H1 (cell line): ENCODE measurements around the gene POTEM. TPM values are rescaled to one million over a fixed set of nuclear protein-coding genes. Genes with fewer than 3 reads are reported as not detected.
"Not testable (repeated sequence)": the region's sequence is repeated elsewhere in the genome, so short reads cannot be mapped to it uniquely, and the experiment has no call there.

Experiments
- CTCF ChIA-PET: fragments of 300-600 bp; sonication (Branson Sonifier 250); formaldehyde crosslinking; loops from one replicate; lab custom pipeline; 2021; ENCODE audit not compliant: partially characterized antibody; lab: Charles Lee
- POLR2A ChIA-PET: fragments of 300-600 bp; sonication (Branson Sonifier 250); formaldehyde crosslinking; loops from one replicate; lab custom pipeline; 2021; ENCODE audit warnings: inconsistent platforms; ENCODE audit not compliant: partially characterized antibody; lab: Charles Lee
- DNase-seq, 2 experiments: peaks; one replicate each; pipeline versions ENCODE4 v3.0.0 to v3.0.0-alpha.2; 2010 to 2022; ENCODE audit warnings: low spot score in 2 of 2, low read depth in 1 of 2, mixed read lengths in 1 of 2
- FAIRE-seq: peaks from 2 replicates; lab custom pipeline; 2011; peaks lifted over from hg19 to GRCh38; lab: Jason Lieb, UNC
- H2AFZ ChIP-seq: 2 replicates; pipeline ENCODE4 v1.8.1; 2012; ENCODE audit warnings: low read length, inconsistent platforms
- H2AK5ac ChIP-seq: 2 replicates; pipeline ENCODE4 v1.6.1; 2013; ENCODE audit warnings: low read depth, low read length
- H2BK120ac ChIP-seq: replicated peaks from 2 replicates; pipeline ENCODE3; 2013; ENCODE audit warnings: low read depth, low read length, inconsistent platforms
- H2BK12ac ChIP-seq: 2 replicates; pipeline ENCODE4 v1.6.1; 2013; ENCODE audit warnings: low read depth, low read length
- H2BK15ac ChIP-seq: 2 replicates; pipeline ENCODE4 v1.6.1; 2013; ENCODE audit warnings: low read length
- H2BK20ac ChIP-seq: 2 replicates; pipeline ENCODE4 v1.6.1; 2013; ENCODE audit warnings: low read length
- H2BK5ac ChIP-seq: 2 replicates; pipeline ENCODE4 v1.6.1; 2013; ENCODE audit warnings: low read depth, low read length
- H3K14ac ChIP-seq: 2 replicates; pipeline ENCODE4 v1.6.1; 2013; ENCODE audit warnings: inconsistent platforms; ENCODE audit not compliant: insufficient read length
- H3K18ac ChIP-seq: 2 replicates; pipeline ENCODE4 v1.6.1; 2013; ENCODE audit warnings: low read length; ENCODE audit errors: extremely low read depth
- H3K23ac ChIP-seq: 2 replicates; pipeline ENCODE4 v1.6.1; 2013; ENCODE audit warnings: inconsistent platforms; ENCODE audit not compliant: insufficient read length
- H3K23me2 ChIP-seq: 2 replicates; pipeline ENCODE4 v1.6.1; 2013; ENCODE audit warnings: low read depth, low read length
- H3K27ac ChIP-seq: 2 replicates; pipeline ENCODE4 v1.6.1; 2011; ENCODE audit warnings: low read depth, low read length, inconsistent platforms
- H3K27me3 ChIP-seq, 4 experiments: replicated peaks in 1 of 4; 1 replicate in 1 of 4; 2 replicates in 3 of 4; pipeline versions ENCODE4 v1.6.1 to v1.8.1; 2011 to 2013; ENCODE audit warnings: low read length in 3 of 4, mild to moderate bottlenecking in 3 of 4, inconsistent platforms in 2 of 4, mixed read lengths in 2 of 4, moderate library complexity in 1 of 4; ENCODE audit not compliant: control insufficient read depth in 3 of 4, insufficient read depth in 3 of 4; ENCODE audit errors: extremely low read depth in 1 of 4
- H3K36me3 ChIP-seq, 4 experiments: 2 replicates each; pipeline versions ENCODE4 v1.6.1 to v1.8.1; 2011 to 2013; ENCODE audit warnings: mild to moderate bottlenecking in 4 of 4, low read length in 3 of 4, moderate library complexity in 2 of 4, control low read depth in 1 of 4, inconsistent platforms in 1 of 4; ENCODE audit not compliant: insufficient read depth in 4 of 4, control insufficient read depth in 2 of 4
- H3K4ac ChIP-seq: replicated peaks from 2 replicates; pipeline ENCODE3; 2013; ENCODE audit warnings: low read length, low read depth, mixed read lengths, inconsistent platforms; ENCODE audit not compliant: insufficient read length
- H3K4me1 ChIP-seq, 4 experiments: replicated peaks in 1 of 4; 1 replicate in 1 of 4; 2 replicates in 3 of 4; pipeline versions ENCODE4 v1.6.1 to v1.8.1; 2011 to 2013; ENCODE audit warnings: low read length in 3 of 4, inconsistent platforms in 2 of 4, mixed read lengths in 1 of 4; ENCODE audit not compliant: insufficient read depth in 4 of 4, control insufficient read depth in 3 of 4
- H3K4me2 ChIP-seq, 2 experiments: 2 replicates each; pipeline versions ENCODE4 v1.6.1 to v1.8.1; 2011 to 2013; ENCODE audit warnings: low read depth in 2 of 2, low read length in 2 of 2, control low read depth in 1 of 2, inconsistent platforms in 1 of 2, mild to moderate bottlenecking in 1 of 2; ENCODE audit not compliant: insufficient read depth in 1 of 2
- H3K4me3 ChIP-seq, 4 experiments: fragments of 200-600, 300-600 bp in 1 of 4; sonication (generic), shearing (Covaris generic), sonication (Bioruptor Twin) in 1 of 4; 2 replicates each; pipeline versions ENCODE4 v1.5.1 to v1.8.1; 2011 to 2016; ENCODE audit warnings: low read length in 4 of 4, low read depth in 3 of 4, control low read depth in 2 of 4, inconsistent platforms in 2 of 4, mild to moderate bottlenecking in 2 of 4, mixed read lengths in 1 of 4, moderate library complexity in 1 of 4; ENCODE audit not compliant: insufficient read depth in 2 of 4; ENCODE audit errors: extremely low read depth in 1 of 4
- H3K56ac ChIP-seq: replicated peaks from 2 replicates; pipeline ENCODE3; 2013; ENCODE audit warnings: low read depth, mild to moderate bottlenecking, mixed read lengths, low read length, inconsistent platforms; ENCODE audit not compliant: insufficient read length
- H3K79me1 ChIP-seq: 2 replicates; pipeline ENCODE4 v1.6.1; 2013; ENCODE audit warnings: low read depth, low read length, control low read depth
- H3K79me2 ChIP-seq, 2 experiments: 2 replicates each; pipeline versions ENCODE4 v1.6.1 to v1.8.1; 2012 to 2013; ENCODE audit warnings: low read length in 2 of 2, mild to moderate bottlenecking in 2 of 2, inconsistent platforms in 1 of 2; ENCODE audit not compliant: insufficient read depth in 2 of 2, control insufficient read depth in 1 of 2
- H3K9ac ChIP-seq, 4 experiments: replicated peaks in 1 of 4; 1 replicate in 1 of 4; 2 replicates in 3 of 4; pipeline versions ENCODE4 v1.6.1 to v1.8.1; 2011 to 2013; ENCODE audit warnings: low read depth in 3 of 4, low read length in 3 of 4, control low read depth in 2 of 4, mild to moderate bottlenecking in 2 of 4, moderate library complexity in 2 of 4, inconsistent platforms in 1 of 4; ENCODE audit errors: extremely low read depth in 1 of 4
- H3K9me3 ChIP-seq, 2 experiments: 2 replicates each; pipeline versions ENCODE4 v1.6.1 to v1.8.1; 2012 to 2013; ENCODE audit warnings: mild to moderate bottlenecking in 2 of 2, moderate library complexity in 2 of 2, control low read depth in 1 of 2, inconsistent platforms in 1 of 2, low read depth in 1 of 2, low read length in 1 of 2, mixed read lengths in 1 of 2; ENCODE audit not compliant: insufficient read depth in 2 of 2
- H4K20me1 ChIP-seq, 2 experiments: replicated peaks in 1 of 2; 2 replicates each; pipeline versions ENCODE3 to v1.8.1; 2011 to 2013; ENCODE audit warnings: inconsistent platforms in 2 of 2, low read length in 2 of 2, mild to moderate bottlenecking in 1 of 2; ENCODE audit not compliant: insufficient read depth in 2 of 2, control insufficient read depth in 1 of 2
- H4K5ac ChIP-seq: 2 replicates; pipeline ENCODE4 v1.6.1; 2013; ENCODE audit warnings: low read length, low read depth, mixed read lengths, inconsistent platforms; ENCODE audit not compliant: insufficient read length
- H4K8ac ChIP-seq: 2 replicates; pipeline ENCODE4 v1.8.0; 2013; ENCODE audit warnings: mild to moderate bottlenecking, moderate library complexity, low read length, inconsistent platforms; ENCODE audit not compliant: insufficient read depth; ENCODE audit errors: extremely low read depth
- H4K91ac ChIP-seq: replicated peaks from 2 replicates; pipeline ENCODE3; 2013; ENCODE audit warnings: low read length, mixed read lengths, inconsistent platforms; ENCODE audit not compliant: insufficient read length
- WGBS, 2 experiments: shearing (Covaris generic) in 1 of 2; methylation state at CpG; one replicate each; pipeline versions ENCODE4 v1.1.6 to v1.1.7; 2013 to 2015; ENCODE audit warnings: low lambda C conversion rate in 2 of 2, mixed read lengths in 2 of 2, inconsistent platforms in 1 of 2, low coverage in 1 of 2, missing lambda C conversion rate in 1 of 2; ENCODE audit not compliant: insufficient replicate concordance in 2 of 2, insufficient coverage in 1 of 2, insufficient read length in 1 of 2; ENCODE audit errors: extremely low coverage in 1 of 2, missing lambda C conversion rate in 1 of 2; 5-methylcytosine and 5-hydroxymethylcytosine counted together
- polyA plus RNA-seq, 7 experiments: library from polyadenylated mRNA; depleted of rRNA in 3 of 7; stranded (reverse) in 5 of 7; unstranded in 2 of 7; fragments of >200 nt in 5 of 7; fragments of 200-250 nt in 2 of 7; gene quantifications; 1 replicate in 5 of 7; 2 replicates in 1 of 7; 4 replicates in 1 of 7; pipeline versions ENCODE4 v1.2.1 to v1.2.3, GENCODE V29; 2011 to 2013; ENCODE audit warnings: missing spikeins in 2 of 7, mixed read lengths in 2 of 7
- total RNA-seq: library from RNA; stranded (reverse); fragmentation: NEBNext Ultra II Directional; extraction: Animal tissue kit (Norgen Biotek cat#: 25700); gene quantifications from 2 replicates; pipeline ENCODE4 v1.2.1, GENCODE V29; 2021

Gene POTEM
- total and polyA plus RNA-seq, 2 of the 8 experiments (the other 6 are each of a cell fraction or from before 2014, with no cell fraction given) = not detected

DNA sequence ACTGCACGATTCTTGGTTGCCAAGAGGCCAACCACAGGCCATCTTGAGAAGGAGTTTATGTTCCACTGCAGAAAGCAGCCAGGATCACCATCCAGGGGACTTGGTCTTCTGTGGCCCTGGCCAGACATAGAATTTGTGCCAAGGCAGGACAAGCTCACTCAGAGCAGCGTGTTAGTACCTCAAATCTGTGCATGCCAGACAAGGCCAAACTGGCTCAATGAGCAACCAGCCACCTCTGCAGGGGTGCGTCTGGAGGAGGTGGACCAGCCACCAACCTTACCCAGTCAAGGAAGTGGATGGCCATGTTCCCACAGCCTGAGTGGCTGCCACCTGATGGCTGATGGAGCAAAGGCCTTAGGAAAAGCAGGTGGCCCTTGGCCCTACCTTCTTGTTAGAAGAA is 48.0 kb downstream of the POTEM start:
- H2BK12ac ChIP-seq, CTCF ChIA-PET, FAIRE-seq: not testable (repeated sequence)

DNA sequence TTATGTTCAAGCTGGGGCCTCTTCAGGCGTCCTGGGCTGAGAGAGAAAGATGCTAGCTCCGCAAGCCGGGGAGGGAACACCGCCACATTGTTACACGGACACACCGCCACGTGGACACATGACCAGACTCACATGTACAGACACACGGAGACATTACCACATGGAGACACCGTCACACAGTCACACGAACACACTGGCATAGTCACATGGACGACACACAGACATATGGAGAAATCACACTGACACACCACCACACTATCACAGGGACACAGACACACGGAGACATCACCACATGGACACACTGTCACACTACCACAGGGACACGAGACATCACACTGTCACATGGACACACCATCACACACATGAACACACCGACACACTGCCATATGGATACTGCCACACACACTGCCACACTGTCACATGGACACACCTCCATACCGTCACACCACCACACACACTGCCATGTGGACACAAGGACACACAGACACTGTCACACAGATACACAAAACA is 57.9 kb downstream of the POTEM start:
- POLR2A ChIA-PET, H3K4me2 ChIP-seq, H3K79me1 ChIP-seq, H3K27me3 ChIP-seq, H2BK15ac ChIP-seq, H3K4ac ChIP-seq, H3K18ac ChIP-seq, H3K23ac ChIP-seq, H2BK120ac ChIP-seq, H3K4me3 ChIP-seq, H4K5ac ChIP-seq, DNase-seq, H3K23me2 ChIP-seq, H4K91ac ChIP-seq, H3K79me2 ChIP-seq, H2AK5ac ChIP-seq, H3K27ac ChIP-seq, H3K36me3 ChIP-seq, H3K14ac ChIP-seq, H3K4me1 ChIP-seq, H2BK12ac ChIP-seq, H4K8ac ChIP-seq, H4K20me1 ChIP-seq, H3K56ac ChIP-seq, H2BK20ac ChIP-seq, CTCF ChIA-PET, H3K9ac ChIP-seq, FAIRE-seq, H2BK5ac ChIP-seq, H2AFZ ChIP-seq: not testable (repeated sequence)
- peaks cover 0 to 14% of the 10 kb centered on the region in 2 experiments; a peak in 2 of 4 replicates for H3K9me3 ChIP-seq
- 82% methylated on average over 7 of the region's 15 CpGs; no CpG with 5 or more reads in 1 of the 2 experiments for WGBS, 2 experiments

More for the DNA sequence above, 48.0 kb downstream of the POTEM start:
- H2AK5ac ChIP-seq, H4K5ac ChIP-seq, H3K27me3 ChIP-seq, H4K20me1 ChIP-seq, H2BK5ac ChIP-seq, H3K9ac ChIP-seq, H2BK120ac ChIP-seq, H3K56ac ChIP-seq, DNase-seq, H2BK20ac ChIP-seq, H3K27ac ChIP-seq, H3K4me2 ChIP-seq, H2BK15ac ChIP-seq, H3K4me1 ChIP-seq, H3K14ac ChIP-seq, H2AFZ ChIP-seq, H3K23me2 ChIP-seq, H3K18ac ChIP-seq, H3K4ac ChIP-seq, H4K8ac ChIP-seq, H4K91ac ChIP-seq, H3K79me1 ChIP-seq, POLR2A ChIA-PET, H3K36me3 ChIP-seq, H3K4me3 ChIP-seq, H3K79me2 ChIP-seq, H3K23ac ChIP-seq: not testable (repeated sequence)
- peaks cover 0 to 21% of the 10 kb centered on the region in 2 experiments; a peak in 2 of 4 replicates for H3K9me3 ChIP-seq
- no CpG with 5 or more reads among the region's 3 CpGs for WGBS, 2 experiments
